Tibial artery (tissue), 4 donors: ENCODE results near the gene DAB2.

ENCODE experiments used
- DNase-seq, 2 donors: peaks; one replicate each; pipeline ENCODE4 v3.0.0-alpha.2; 2019
- H3K27ac ChIP-seq, 2 donors: fragments of 200-600 bp; sonication (generic) in 1 of 2; 1 replicate in 1 of 2; 2 replicates in 1 of 2; pipeline ENCODE4 v1.5.1; 2018 to 2019; ENCODE audit warnings: mild to moderate bottlenecking in 1 of 2
- H3K27me3 ChIP-seq, 2 donors: fragments of 200-600 bp; sonication (generic) in 1 of 2; one replicate each; pipeline versions ENCODE4 v1.5.1 to v1.6.0; 2016 to 2019
- H3K36me3 ChIP-seq, 3 donors: fragments of 200-600 bp; sonication (generic) in 2 of 3; one replicate each; pipeline ENCODE4 v1.5.1; 2016 to 2019; ENCODE audit warnings: mild to moderate bottlenecking in 2 of 3
- H3K4me1 ChIP-seq, 4 donors: fragments of 200-600 bp; sonication (generic) in 2 of 4; 1 replicate in 3 of 4; 2 replicates in 1 of 4; pipeline ENCODE4 v1.5.1; 2016 to 2019
- H3K4me3 ChIP-seq, 2 donors: fragments of 200-600 bp; sonication (generic) in 1 of 2; 1 replicate in 1 of 2; 2 replicates in 1 of 2; pipeline ENCODE4 v1.5.1; 2018 to 2019; ENCODE audit warnings: mild to moderate bottlenecking in 2 of 2
- H3K9me3 ChIP-seq, 3 donors: fragments of 200-600 bp; sonication (generic) in 1 of 3; one replicate each; pipeline ENCODE4 v1.5.1; 2016 to 2019
- CTCF ChIP-seq, 2 experiments: fragments of 200-600 bp in 1 of 2; fragments of 450-650 bp in 1 of 2; IDR thresholded peaks; one replicate each; pipeline ENCODE4 v1.5.1; 2017 to 2019; ENCODE audit warnings: antibody characterized with exemption in 2 of 2, mild to moderate bottlenecking in 1 of 2, moderate library complexity in 1 of 2
- intact Hi-C: fragments of 100-400 bp; cut with DNase I; formaldehyde crosslinking; loops from one replicate; pipeline ENCODE4 v1.15.0; 2023; ENCODE audit warnings: low total_unique reads

DAB2 gene

DNA sequence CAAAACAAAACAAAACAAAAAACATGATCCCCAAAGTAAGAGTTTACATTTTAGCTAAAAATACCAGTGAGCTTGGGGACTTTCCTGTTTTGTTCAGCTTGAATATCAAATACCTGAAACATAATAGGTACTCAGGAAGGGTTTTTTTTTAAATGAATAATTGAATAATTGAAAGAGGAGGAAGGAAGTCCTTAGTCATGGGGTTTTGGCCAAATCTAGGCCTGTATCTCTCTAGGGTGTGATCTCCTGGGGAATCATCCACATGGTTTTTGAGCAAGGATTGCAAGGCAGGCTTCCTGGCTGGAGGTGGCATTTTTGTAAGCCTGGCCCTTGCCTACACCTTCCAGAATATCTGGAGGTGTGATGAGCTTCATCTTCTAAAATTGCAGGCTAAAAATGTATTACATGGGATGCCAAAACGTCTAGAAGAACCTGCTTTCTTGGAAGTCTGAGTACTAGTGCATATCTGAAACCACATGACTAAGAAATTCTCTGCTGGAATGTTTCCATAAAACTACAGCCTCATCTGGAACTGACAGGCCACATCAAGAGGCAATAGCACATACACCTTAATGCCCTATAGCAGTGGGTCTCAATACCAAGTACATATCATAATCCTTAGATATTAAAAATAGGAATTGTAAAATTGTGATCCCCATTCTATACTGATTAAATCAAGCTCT lies 70.9 kb downstream of the DAB2 start:
- DNase-seq = no peak
- Histone ChIP-seq H3K4me3 (no peak overlapping the region), H3K9me3 (peaks cover 0 to 8% (median 0%) of the 10 kb centered on the region in 3 donors), H3K27ac (no peak overlapping the region), H3K36me3 (no peaks in the 10 kb centered on the region), H3K27me3 (no peaks in the 10 kb centered on the region), H3K4me1 (no peaks in the 10 kb centered on the region)
- no peak for TF ChIP-seq CTCF (IDR thresholded peaks at IDR 0.05)
- intact Hi-C loops = no loop called here

- intact Hi-C loops = no loop called here
- no peaks in the 10 kb centered on the region for H3K4me1 ChIP-seq
- H3K27me3 ChIP-seq = no peaks in the 10 kb centered on the region
- TF ChIP-seq CTCF (IDR thresholded peaks at IDR 0.05) = no peak
- H3K9me3 ChIP-seq = peaks cover 0 to 8% (median 0%) of the 10 kb centered on the region in 3 donors
- no peak overlapping the region for H3K27ac ChIP-seq
- no peak overlapping the region for H3K4me3 ChIP-seq
- no peak for DNase-seq
- no peaks in the 10 kb centered on the region for H3K36me3 ChIP-seq
Measured at GRCh38 chr5:39352951-39353350, 71.8 kb downstream of the DAB2 start.

DNA sequence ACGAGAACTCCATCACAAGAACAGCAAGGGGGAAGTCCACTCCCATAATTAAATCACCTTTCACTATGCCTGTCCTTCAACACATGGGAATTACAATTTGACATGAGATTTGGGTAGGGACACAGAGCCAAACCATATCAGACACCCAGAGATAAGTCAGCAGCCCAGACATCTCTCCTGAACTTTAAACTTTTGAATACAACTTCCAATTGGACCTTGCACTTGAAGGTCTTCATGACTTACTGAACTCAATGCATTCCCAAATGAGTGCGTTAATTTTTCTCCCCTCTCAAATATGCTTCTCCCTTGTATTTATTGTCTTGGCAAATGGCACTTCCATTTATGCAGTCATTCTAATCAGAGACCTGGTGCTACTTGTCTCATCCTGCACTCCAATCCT lies 72.6 kb downstream of the DAB2 start:
- no peak for TF ChIP-seq CTCF (IDR thresholded peaks at IDR 0.05)
- Histone ChIP-seq H3K36me3 (no peaks in the 10 kb centered on the region), H3K4me3 (no peak overlapping the region), H3K27ac (no peak overlapping the region), H3K9me3 (peaks cover 0 to 8% (median 0%) of the 10 kb centered on the region in 3 donors), H3K27me3 (no peaks in the 10 kb centered on the region), H3K4me1 (no peaks in the 10 kb centered on the region)
- DNase-seq = no peak
- intact Hi-C loops = no loop called here

- H3K4me1 ChIP-seq = no peaks in the 10 kb centered on the region
Measured at GRCh38 chr5:39349484-39349883, 75.3 kb downstream of the DAB2 start.

DNA sequence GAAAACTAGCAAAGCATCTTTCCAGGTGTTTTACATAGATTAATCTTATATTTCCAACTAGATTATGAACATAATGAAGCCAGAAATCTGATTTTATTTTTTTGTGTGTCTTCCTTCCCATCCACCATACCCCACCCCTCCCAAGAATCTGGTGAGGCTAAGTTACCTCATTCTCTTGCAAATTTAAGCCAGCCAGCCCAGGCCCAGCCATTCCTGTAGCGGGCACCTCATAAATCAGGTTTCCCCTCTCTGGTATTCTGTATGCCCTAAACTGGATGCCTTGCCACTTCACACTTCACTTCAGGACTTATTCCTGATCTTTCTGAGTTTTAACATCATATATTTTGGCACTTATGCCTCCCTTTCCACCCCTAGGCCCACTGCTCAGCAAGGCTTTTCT lies 82.3 kb downstream of the DAB2 start:
- H3K9me3 ChIP-seq = no peaks in the 10 kb centered on the region
- intact Hi-C loops = no loop called here
- no peaks in the 10 kb centered on the region for H3K27me3 ChIP-seq
- DNase-seq = no peak
- H3K27ac ChIP-seq = no peak overlapping the region
- no peaks in the 10 kb centered on the region for H3K4me1 ChIP-seq
- TF ChIP-seq CTCF (IDR thresholded peaks at IDR 0.05) = no peak
- H3K36me3 ChIP-seq = no peaks in the 10 kb centered on the region
- H3K4me3 ChIP-seq = no peak overlapping the region

More at GRCh38 chr5:39349484-39349883, 75.3 kb downstream of the DAB2 start:
- intact Hi-C loops = no loop called here
- H3K36me3 ChIP-seq = no peaks in the 10 kb centered on the region
- DNase-seq = no peak
- no peaks in the 10 kb centered on the region for H3K27me3 ChIP-seq
- no peak overlapping the region for H3K27ac ChIP-seq
- H3K4me3 ChIP-seq = no peak overlapping the region
- TF ChIP-seq CTCF (IDR thresholded peaks at IDR 0.05) = no peak
- peaks cover 0 to 8% (median 0%) of the 10 kb centered on the region in 3 donors for H3K9me3 ChIP-seq

DNA sequence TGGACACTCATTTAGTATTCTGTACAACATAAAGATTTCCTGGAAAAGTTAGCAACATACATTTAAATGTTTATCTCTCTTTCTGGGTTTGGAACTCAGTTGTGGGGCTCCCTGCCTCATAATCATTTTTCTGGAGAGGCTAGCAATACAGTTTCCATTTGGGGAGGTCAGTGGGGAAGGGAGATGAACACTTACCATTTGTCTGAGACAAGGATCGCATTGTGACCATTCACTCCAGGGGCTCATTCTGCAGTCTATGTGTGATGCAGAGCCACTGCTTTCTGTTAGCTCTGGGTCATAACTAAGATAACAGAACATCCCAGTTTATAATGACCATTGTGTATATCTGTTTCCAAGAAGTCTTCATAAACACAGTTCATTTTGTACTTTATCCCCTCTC lies 82.9 kb downstream of the DAB2 start:
- Histone ChIP-seq H3K9me3 (no peaks in the 10 kb centered on the region), H3K4me3 (no peak overlapping the region), H3K27ac (no peak overlapping the region), H3K27me3 (no peaks in the 10 kb centered on the region), H3K4me1 (no peaks in the 10 kb centered on the region), H3K36me3 (no peaks in the 10 kb centered on the region)
- TF ChIP-seq CTCF (IDR thresholded peaks at IDR 0.05) = no peak
- intact Hi-C loops = no loop called here
- DNase-seq = no peak
